Fibroblast of mammary gland (primary cell): ENCODE results near the gene LYPD3.
"Not testable (repeated sequence)": the region's sequence is repeated elsewhere in the genome, so short reads cannot be mapped to it uniquely, and the experiment has no call there.

Experiments
- DNase-seq: peaks from one replicate; pipeline ENCODE4 v3.0.0-alpha.2; 2010; ENCODE audit warnings: low read depth
- H3K4me3 ChIP-seq: 2 replicates; pipeline ENCODE4 v1.5.1; 2011; ENCODE audit warnings: low read depth, mild to moderate bottlenecking, low read length, moderate library complexity; ENCODE audit not compliant: control insufficient read depth
- TF ChIP-seq, protein P1 (sequence below): conservative IDR thresholded peaks from 2 replicates; pipeline ENCODE4 v1.5.1; 2011; ENCODE audit warnings: low read depth, low read length, inconsistent platforms; ENCODE audit not compliant: control insufficient read depth, insufficient read depth

Gene LYPD3

DNA sequence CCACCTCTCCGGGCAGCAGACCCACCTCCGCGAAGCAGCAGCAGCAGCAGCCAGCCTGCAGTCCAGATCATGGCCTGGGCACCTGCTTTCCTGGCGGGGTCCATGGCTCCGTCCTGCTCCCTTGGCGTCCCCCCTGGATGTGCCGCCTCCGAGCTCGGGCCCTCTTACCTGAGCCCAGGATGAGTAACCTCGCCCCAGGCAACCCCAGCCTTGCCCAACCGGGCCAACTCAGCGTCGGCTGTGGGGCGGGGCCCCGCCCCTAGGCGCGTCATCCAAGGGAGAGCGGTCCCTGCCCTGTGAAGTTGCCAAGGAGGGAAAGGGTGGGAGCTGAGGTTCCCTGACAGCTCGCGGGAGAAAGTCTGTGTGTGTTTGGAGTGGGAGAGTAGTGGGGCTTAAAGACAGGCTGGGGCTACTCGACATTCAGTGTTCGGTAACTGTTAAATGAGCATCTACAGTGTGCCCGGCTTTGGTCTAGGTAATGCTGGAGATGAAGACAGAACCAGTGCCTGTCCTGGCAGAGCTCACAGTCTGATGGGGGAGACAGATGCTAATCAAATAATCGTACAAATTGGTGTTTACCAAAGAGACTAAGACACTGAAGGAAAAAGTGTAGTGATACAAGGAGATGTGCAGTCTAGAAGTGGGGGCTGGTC lies at the start of gene LYPD3:
LYPD3 (minus strand) TSS at position 141 of the 653 bp plus-strand sequence; CDS start at position 104, 37 bp downstream.
- H3K4me3 ChIP-seq: no peak within 1 kb of the TSS
- DNase-seq: peak; percentile 63
- TF ChIP-seq, protein P1, sequence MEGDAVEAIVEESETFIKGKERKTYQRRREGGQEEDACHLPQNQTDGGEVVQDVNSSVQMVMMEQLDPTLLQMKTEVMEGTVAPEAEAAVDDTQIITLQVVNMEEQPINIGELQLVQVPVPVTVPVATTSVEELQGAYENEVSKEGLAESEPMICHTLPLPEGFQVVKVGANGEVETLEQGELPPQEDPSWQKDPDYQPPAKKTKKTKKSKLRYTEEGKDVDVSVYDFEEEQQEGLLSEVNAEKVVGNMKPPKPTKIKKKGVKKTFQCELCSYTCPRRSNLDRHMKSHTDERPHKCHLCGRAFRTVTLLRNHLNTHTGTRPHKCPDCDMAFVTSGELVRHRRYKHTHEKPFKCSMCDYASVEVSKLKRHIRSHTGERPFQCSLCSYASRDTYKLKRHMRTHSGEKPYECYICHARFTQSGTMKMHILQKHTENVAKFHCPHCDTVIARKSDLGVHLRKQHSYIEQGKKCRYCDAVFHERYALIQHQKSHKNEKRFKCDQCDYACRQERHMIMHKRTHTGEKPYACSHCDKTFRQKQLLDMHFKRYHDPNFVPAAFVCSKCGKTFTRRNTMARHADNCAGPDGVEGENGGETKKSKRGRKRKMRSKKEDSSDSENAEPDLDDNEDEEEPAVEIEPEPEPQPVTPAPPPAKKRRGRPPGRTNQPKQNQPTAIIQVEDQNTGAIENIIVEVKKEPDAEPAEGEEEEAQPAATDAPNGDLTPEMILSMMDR: no peak

DNA sequence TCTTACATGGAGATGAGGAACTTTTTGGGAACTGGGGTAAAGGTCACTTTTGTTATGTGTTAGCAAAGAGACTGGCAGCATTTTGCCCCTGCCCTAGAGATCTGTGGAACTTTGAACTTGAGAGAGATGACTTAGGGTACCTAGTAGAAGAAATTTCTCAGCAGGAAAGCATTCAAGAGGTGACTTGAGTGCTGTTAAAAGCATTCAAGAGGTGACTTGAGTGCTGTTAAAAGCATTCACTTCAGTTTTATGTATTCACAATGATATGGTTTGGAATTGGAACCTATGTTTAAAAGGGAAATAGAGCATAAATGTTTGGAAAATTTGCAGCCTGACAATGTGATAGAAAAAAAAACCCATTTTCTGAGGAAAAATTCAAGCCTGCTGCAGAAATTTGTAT lies 47.0 kb upstream of the LYPD3 start:
- not testable (repeated sequence) for DNase-seq, H3K4me3 ChIP-seq

DNA sequence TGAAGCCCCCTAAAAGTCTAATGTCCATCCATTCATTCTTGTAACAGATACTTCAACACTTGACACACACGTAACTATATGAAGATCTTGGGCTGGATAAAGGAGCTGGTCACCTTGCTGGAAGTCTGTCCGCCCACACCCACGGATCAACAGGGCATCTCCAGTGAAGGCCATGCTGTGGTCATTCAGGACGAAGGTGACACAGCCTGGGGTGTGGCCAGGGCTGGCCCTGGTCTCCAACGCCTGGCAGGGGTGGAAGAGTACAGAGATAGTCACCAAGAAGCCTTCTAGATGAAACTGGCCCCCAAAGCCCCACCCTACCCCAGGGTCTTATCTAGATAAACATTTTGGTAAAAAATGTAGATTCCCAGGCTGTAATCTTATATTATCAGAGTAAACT lies 45.9 kb upstream of the LYPD3 start:
- H3K4me3 ChIP-seq: no peak overlapping the region
- TF ChIP-seq, protein P1: no peak
- DNase-seq: no peak

DNA sequence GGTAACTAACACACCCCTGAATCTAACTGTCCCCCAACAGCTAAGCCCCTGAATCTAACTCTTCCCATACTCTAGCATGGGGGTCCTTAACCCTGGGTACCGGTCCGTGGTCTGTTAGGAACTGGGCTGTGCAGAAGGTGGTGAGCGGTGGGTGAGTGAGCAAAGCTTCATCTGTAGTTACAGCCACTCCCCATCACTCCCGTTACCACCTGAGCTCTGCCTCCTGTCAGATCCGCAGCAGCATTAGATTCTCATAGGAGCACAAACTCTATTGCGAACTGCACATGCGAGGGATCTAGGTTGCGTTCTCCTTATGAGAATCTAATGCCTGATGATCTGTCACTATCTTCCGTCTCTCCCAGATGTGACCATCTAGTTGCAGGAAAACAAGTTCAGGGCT lies 45.3 kb upstream of the LYPD3 start:
- no peak overlapping the region for H3K4me3 ChIP-seq

DNA sequence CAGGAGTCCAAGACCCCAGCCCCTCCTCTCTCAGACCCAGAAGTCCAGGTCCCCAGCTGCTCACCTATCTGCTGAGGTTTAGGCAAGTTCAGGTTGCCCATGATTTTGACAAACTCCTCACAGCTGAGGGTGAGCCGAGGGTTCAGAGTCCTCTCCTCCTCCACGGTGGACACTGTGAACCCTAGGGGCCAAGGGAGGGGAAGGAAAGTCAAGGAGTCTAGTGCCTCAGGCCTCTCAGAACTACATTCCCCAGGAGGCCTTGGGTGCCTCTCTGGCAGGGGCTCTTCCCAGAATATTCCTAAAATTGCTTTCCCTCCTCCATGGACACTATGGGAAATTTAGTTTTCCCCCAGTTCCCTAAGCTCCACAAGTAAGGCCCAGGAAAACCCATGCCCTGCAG lies 42.5 kb upstream of the LYPD3 start:
- TF ChIP-seq, protein P1: no peak
- DNase-seq: no peak
- no peak overlapping the region for H3K4me3 ChIP-seq

More for the DNA sequence above, 45.3 kb upstream of the LYPD3 start:
- no peak for DNase-seq
- TF ChIP-seq, protein P1: no peak

DNA sequence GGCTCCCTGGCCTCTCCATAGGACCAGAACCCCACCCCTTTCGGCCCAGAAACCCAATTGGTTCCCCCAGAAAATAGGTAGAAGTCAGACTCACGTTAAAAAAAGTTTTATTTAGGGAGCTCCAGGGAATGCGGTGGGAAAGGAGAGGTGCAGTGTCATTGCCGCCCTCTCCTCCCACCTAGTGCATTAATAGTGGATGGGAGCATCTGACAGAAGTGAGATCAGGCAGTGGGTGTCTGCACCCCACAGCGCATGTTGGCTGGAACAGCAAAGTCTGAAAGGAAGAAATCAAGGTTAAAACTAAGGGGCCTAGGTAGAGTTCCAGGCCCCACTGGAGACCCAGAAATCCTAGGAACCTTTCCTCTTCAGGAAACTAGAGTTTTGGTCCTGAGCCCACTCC lies 41.2 kb upstream of the LYPD3 start:
- no peak overlapping the region for H3K4me3 ChIP-seq
- TF ChIP-seq, protein P1: no peak
- no peak for DNase-seq

DNA sequence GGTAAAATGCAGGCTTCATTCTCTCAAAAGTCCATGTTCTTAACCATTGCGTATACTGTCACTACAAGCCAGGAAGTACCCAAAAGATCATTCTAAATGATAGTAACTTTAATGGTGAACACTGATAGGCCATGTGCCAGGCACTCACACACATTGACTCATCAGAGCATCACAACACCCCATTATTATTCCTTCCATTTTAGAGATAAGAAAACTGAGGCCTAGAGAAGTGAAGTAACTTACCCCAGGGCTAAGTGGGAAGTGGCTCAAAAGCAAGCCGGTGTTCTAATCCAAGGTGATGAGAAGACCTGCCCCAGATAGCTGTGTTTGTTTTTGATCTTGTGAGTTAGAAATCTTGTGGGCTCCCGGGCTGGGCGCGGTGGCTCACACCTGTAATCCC lies 40.5 kb upstream of the LYPD3 start:
- DNase-seq: no peak
- TF ChIP-seq, protein P1: no peak
- H3K4me3 ChIP-seq: no peak overlapping the region

DNA sequence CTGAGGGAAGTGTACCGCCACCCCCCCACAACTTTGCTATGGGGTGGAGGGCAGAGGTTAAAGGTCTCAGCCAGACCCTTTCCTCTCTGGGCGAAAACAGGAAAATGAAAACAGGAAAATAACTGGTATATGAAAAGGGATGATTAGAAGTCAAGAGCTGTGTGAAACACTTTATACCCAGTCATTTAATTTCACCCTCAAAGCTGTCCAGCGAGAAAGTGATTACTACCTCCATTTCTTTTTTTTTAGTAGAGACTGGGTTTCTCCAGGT lies 39.7 kb upstream of the LYPD3 start:
- TF ChIP-seq, protein P1: no peak
- DNase-seq: no peak
- no peak overlapping the region for H3K4me3 ChIP-seq
